ENCODE results near the gene PAQR3. TPM values are rescaled to one million over a fixed set of nuclear protein-coding genes. Genes with fewer than 3 reads are reported as not detected.

The PAQR3 gene
- total and polyA plus RNA-seq, 4 donors, result 3.1 to 12.1 (median 6.5) TPM

DNA sequence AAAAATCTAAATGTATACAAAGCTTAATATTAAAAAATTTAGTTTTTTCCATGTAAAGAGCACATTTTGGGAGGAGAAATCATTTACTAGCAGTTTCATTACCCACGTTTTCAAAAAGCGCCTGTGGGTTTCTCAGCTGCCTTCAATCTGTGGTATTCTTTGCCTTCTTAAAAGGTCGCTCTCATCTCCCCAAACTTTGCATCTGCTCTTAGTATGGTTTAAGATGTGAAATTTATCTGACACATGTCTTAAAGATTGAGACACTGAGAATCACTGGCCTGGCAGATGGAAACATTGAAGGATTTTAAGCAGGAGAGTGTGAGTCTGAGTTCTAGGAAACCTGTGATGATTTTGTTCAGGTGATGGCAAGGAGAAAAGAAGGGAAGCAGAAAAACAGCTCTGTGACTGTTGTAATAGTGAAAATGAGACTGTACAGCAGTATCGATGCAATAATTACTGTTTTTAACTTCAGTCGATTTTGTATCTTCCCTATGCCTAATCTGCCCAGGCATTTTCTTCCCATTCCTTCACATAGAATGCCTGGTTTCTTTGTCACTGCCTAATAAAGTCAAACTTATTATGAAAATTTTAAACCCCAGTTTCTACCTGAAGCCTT is 75.9 kb downstream of the PAQR3 start:
- no peak overlapping the region for H3K27ac ChIP-seq (ENCODE audit: low read depth in 1 of 2, low read length in 1 of 2)
- H3K27me3 ChIP-seq (ENCODE audit: control insufficient read depth in 3 of 3, insufficient read depth in 3 of 3, low read length in 2 of 3), result no peaks in the 10 kb centered on the region
- TF ChIP-seq, protein P1, sequence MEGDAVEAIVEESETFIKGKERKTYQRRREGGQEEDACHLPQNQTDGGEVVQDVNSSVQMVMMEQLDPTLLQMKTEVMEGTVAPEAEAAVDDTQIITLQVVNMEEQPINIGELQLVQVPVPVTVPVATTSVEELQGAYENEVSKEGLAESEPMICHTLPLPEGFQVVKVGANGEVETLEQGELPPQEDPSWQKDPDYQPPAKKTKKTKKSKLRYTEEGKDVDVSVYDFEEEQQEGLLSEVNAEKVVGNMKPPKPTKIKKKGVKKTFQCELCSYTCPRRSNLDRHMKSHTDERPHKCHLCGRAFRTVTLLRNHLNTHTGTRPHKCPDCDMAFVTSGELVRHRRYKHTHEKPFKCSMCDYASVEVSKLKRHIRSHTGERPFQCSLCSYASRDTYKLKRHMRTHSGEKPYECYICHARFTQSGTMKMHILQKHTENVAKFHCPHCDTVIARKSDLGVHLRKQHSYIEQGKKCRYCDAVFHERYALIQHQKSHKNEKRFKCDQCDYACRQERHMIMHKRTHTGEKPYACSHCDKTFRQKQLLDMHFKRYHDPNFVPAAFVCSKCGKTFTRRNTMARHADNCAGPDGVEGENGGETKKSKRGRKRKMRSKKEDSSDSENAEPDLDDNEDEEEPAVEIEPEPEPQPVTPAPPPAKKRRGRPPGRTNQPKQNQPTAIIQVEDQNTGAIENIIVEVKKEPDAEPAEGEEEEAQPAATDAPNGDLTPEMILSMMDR (IDR thresholded peaks at IDR 0.05; ENCODE audit: control extremely low read depth, extremely low read depth), result no peak

DNA sequence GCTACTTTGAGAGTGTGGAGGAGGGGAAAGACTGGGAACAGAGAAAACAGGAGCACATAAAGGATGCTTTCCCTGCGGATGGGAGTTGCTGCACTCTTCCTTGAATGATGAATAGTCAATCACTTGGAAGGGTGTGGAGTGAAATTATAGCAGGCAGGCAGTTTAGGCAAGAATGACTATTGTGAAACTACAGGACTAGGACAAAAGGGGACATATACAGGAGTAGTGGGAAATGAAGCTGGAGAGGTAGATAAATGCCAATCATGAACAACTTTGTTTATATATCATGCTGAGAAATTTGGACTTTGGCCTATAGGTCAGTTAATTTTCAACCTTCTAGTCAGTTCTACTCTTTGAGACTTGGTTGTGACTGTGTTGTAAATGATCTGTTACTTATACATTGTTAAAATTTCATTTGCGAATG is 76.9 kb downstream of the PAQR3 start:
- no peak for ATAC-seq (ENCODE audit: insufficient read depth, low FRiP score)

More for the DNA sequence above, 75.9 kb downstream of the PAQR3 start:
- DNase-seq (no peak), ATAC-seq (ENCODE audit: insufficient read depth, low FRiP score) (no peak)
- no peaks in the 10 kb centered on the region for H3K9me3 ChIP-seq (ENCODE audit: control insufficient read depth in 4 of 4, insufficient read depth in 3 of 4, low read length in 3 of 4)
- no peak overlapping the region for H3K9ac ChIP-seq (ENCODE audit: insufficient read depth in 1 of 2, low read length in 2 of 2)
- peaks cover 2 to 14% (median 3%) of the 10 kb centered on the region in 4 donors for H3K36me3 ChIP-seq (ENCODE audit: control insufficient read depth in 4 of 4, insufficient read depth in 4 of 4, low read length in 4 of 4)
- WGBS, 2 donors, result 82 to 90% methylated on average over 5 of the region's 5 CpGs
- no peaks in the 10 kb centered on the region for H3K4me1 ChIP-seq (ENCODE audit: control insufficient read depth in 5 of 5, insufficient read depth in 5 of 5, low read length in 5 of 5)
- no peak overlapping the region for H3K4me3 ChIP-seq

More for the DNA sequence above, 76.9 kb downstream of the PAQR3 start:
- Histone ChIP-seq H3K27me3 (ENCODE audit: control insufficient read depth in 3 of 3, insufficient read depth in 3 of 3, low read length in 2 of 3) (no peaks in the 10 kb centered on the region), H3K4me3 (no peak overlapping the region), H3K27ac (ENCODE audit: low read depth in 1 of 2, low read length in 1 of 2) (no peak overlapping the region), H3K36me3 (ENCODE audit: control insufficient read depth in 4 of 4, insufficient read depth in 4 of 4, low read length in 4 of 4) (peaks cover 2 to 14% (median 3%) of the 10 kb centered on the region in 4 donors), H3K9me3 (ENCODE audit: control insufficient read depth in 4 of 4, insufficient read depth in 3 of 4, low read length in 3 of 4) (no peaks in the 10 kb centered on the region), H3K9ac (ENCODE audit: insufficient read depth in 1 of 2, low read length in 2 of 2) (no peak overlapping the region), H3K4me1 (ENCODE audit: control insufficient read depth in 5 of 5, insufficient read depth in 5 of 5, low read length in 5 of 5) (no peaks in the 10 kb centered on the region)
- TF ChIP-seq, protein P1 (IDR thresholded peaks at IDR 0.05; ENCODE audit: control extremely low read depth, extremely low read depth), result no peak
- no peak for DNase-seq
- 87 to 94% methylated on average over 2 of the region's 2 CpGs for WGBS, 2 donors

Small RNAs within 50 kb of the gene (small RNA-seq; reads per million reads assigned to genes)
- gene RN7SL127P (ENCODE audit: low replicate concordance), result 0.08 reads per million

Other genes with a start within 250 kb of the PAQR3 start
- gene BMP2K, start 163.1 kb downstream of the PAQR3 start, total RNA-seq, result 10 to 100 TPM; 35.2 to 89.7 TPM
- gene BMP2K, start 163.1 kb downstream of the PAQR3 start, polyA plus RNA-seq, result 10 to 100 TPM in 1 of 2 donors, 1 to 10 TPM in 1; 10.0 to 16.7 TPM

Data from lung (tissue), 13 donors.